Activated naive CD8-positive, alpha-beta T cell treated with anti-CD3 and anti-CD28 coated beads for 36 hours (primary cell): ENCODE data around the gene ADAMTSL3. TPM values are rescaled to one million over a fixed set of nuclear protein-coding genes. Genes with fewer than 3 reads are reported as not detected.
"Not testable (repeated sequence)": the region's sequence is repeated elsewhere in the genome, so short reads cannot be mapped to it uniquely, and the experiment has no call there.

Experiments used
- DNase-seq: peaks from one replicate; pipeline ENCODE4 v3.0.0; 2021
- H3K27ac Mint-ChIP-seq: one replicate; pipeline ENCODE4 v1.8.0; 2022; ENCODE audit warnings: mild to moderate bottlenecking, moderate library complexity, mixed read lengths
- H3K27me3 Mint-ChIP-seq: one replicate; pipeline ENCODE4 v1.8.0; 2022; ENCODE audit warnings: mild to moderate bottlenecking, mixed read lengths
- H3K36me3 Mint-ChIP-seq: one replicate; pipeline ENCODE4 v1.8.0; 2021; ENCODE audit warnings: mild to moderate bottlenecking, mixed read lengths
- H3K4me1 Mint-ChIP-seq: one replicate; pipeline ENCODE4 v1.8.0; 2021; ENCODE audit warnings: mixed read lengths
- H3K4me3 Mint-ChIP-seq: one replicate; pipeline ENCODE4 v1.8.0; 2022; ENCODE audit warnings: mild to moderate bottlenecking, moderate library complexity, mixed read lengths
- H3K9me3 Mint-ChIP-seq: one replicate; pipeline ENCODE4 v1.8.0; 2022; ENCODE audit warnings: mixed read lengths
- total RNA-seq, 2 experiments: library from RNA; stranded (reverse); gene quantifications; one replicate each; pipeline ENCODE4 v1.2.3, GENCODE V29; 2021

Gene ADAMTSL3
- total RNA-seq, 2 experiments from 2014 or later: not detected

DNA sequence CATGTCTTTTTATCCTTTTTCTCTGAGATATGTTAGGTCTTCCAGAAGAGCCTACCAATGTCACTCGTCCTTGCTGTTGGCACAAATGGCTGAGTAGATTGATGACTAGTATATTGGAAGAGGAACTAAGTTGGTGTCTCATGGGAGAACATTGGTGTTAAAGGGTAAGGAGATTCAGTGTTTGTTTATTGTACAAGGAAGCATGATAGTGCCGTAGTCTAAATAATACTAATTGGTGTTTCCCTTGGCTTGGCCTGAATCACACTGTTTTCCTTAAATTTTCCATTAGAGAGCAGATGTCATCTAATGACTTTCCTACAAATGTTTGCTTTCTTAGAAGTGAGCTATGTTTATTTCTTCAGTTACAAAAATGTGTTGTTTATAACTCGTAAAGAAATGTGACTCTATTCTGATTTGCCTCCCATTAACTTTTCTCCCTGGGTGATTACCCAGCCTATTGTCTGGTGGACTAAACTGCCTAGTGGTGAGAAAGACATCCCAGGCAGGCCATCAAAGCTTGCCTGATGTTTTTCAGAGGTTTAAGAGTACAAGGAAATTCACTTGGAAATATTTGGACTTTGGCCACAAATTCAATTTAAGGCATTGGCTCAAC, 28.7 kb downstream of the ADAMTSL3 start:
- Mint-ChIP-seq H3K36me3 (no peaks in the 10 kb centered on the region), H3K27ac (no peak overlapping the region)

DNA sequence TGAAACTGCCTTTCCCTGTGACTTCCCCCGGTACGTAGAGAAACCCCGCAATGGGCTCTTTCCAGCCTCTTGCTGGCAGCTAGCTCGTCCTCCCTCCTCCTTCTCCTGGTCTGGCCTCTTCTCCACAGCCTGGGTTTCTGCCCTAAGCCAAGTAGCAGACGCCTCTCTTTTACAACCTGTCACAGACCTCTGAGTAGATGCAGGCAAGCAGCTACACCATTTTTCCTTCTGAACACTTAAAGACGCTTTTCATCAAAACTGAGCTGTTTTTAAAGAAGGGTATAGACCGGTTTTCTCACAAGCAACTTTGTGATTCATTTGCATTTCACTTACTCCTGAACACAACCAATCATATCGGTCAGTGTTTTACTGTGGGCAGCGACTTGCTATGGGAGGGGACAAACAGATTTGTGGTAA, 32.0 kb downstream of the ADAMTSL3 start:
- peaks cover 12% of the 10 kb centered on the region for H3K27me3 Mint-ChIP-seq
- H3K4me3 Mint-ChIP-seq: no peak overlapping the region
- no peaks in the 10 kb centered on the region for H3K36me3 Mint-ChIP-seq
- peaks cover 2% of the 10 kb centered on the region for H3K9me3 Mint-ChIP-seq
- H3K27ac Mint-ChIP-seq: no peak overlapping the region
- no peak for DNase-seq
- no peaks in the 10 kb centered on the region for H3K4me1 Mint-ChIP-seq

More for the DNA sequence above, 28.7 kb downstream of the ADAMTSL3 start:
- no peak overlapping the region for H3K4me3 Mint-ChIP-seq
- peaks cover 4% of the 10 kb centered on the region for H3K9me3 Mint-ChIP-seq
- DNase-seq: no peak
- H3K4me1 Mint-ChIP-seq: no peaks in the 10 kb centered on the region
- H3K27me3 Mint-ChIP-seq: peaks cover 12% of the 10 kb centered on the region

DNA sequence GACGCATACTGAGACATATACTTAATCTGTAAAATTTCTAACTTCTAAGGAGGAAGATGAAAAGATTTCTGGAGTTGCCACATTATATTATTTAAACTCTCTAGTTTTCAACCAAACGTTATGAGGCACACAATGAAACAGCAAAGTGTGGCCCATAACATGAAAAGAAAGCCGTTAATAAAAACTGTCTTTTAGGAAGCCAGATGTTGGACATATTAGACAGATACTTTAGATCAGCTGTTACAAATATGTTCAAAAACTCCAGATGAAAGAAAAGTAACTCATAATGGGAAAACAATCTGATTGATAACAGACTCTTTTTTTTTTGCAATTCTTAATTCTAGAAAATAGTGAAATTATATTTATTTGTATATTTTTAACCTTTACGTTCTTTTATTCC, 34.3 kb downstream of the ADAMTSL3 start:
- Mint-ChIP-seq H3K27ac (no peak overlapping the region), H3K4me1 (no peaks in the 10 kb centered on the region), H3K9me3 (no peaks in the 10 kb centered on the region), H3K27me3 (peaks cover 17% of the 10 kb centered on the region), H3K4me3 (no peak overlapping the region), H3K36me3 (no peaks in the 10 kb centered on the region)
- DNase-seq: no peak

DNA sequence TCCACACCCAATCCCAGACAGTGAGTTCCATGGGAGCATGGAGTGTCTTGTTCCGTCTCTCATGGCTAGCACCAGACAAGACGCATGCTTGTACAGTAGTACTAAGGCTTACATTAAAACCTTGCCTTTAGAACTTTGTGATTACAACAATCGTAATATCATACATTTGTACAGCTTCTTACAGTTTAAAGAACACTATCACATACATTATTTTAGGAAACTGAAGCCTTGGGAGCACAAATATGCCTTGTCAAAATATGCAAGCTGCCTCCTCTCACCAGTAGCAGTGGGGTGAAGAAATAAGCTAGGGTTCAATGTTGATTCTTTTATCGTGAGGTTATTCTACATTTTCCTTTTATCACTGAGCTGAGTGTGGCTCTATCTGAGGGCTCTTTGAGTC, 36.8 kb downstream of the ADAMTSL3 start:
- DNase-seq: no peak
- Mint-ChIP-seq H3K4me3 (no peak overlapping the region), H3K36me3 (no peaks in the 10 kb centered on the region), H3K27me3 (peaks cover 13% of the 10 kb centered on the region), H3K9me3 (no peaks in the 10 kb centered on the region), H3K27ac (no peak overlapping the region), H3K4me1 (no peaks in the 10 kb centered on the region)

DNA sequence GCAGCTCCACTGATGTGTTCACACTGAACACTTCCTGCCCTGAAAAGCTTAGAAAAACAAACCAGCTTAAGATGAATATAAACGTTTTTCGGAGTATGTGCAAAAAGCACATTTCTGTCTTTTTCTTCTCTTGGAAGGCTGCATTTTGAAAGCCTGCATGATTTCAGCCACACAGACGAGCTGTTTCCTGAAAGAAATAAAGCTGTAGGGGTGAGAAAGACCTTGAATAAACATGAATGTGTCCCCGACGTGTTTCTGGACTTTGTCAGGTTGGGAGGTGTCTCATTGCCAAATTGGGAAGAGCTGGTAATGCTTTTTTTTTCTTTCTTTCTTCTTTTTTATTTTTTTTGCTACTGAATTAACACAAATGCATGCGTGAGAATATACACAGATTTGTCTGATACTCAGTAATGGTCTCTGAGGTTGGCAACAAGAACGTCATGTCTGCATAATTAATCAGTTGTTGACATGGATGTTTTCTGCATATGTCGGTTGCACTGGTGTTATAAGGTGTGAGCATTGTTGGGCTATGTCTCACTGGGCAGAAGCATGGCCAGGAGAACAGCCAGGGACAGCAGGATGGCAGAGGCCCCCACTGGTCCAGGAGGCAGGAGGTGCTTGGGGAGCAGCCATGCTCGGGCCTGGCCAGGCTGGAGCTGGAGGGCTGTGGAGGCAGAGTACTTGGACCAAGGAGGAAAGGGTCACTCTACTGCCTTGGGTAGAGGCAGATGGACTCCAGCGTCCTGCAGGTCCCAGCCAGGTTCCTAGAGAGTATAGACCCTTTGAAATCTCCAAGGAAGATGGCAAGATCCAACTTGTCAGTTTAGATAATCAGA, 39.0 kb downstream of the ADAMTSL3 start:
- Mint-ChIP-seq H3K9me3 (no peaks in the 10 kb centered on the region), H3K27me3 (peaks cover 5% of the 10 kb centered on the region), H3K4me3 (no peak overlapping the region), H3K4me1 (no peaks in the 10 kb centered on the region), H3K27ac (no peak overlapping the region), H3K36me3 (no peaks in the 10 kb centered on the region)
- DNase-seq: no peak

DNA sequence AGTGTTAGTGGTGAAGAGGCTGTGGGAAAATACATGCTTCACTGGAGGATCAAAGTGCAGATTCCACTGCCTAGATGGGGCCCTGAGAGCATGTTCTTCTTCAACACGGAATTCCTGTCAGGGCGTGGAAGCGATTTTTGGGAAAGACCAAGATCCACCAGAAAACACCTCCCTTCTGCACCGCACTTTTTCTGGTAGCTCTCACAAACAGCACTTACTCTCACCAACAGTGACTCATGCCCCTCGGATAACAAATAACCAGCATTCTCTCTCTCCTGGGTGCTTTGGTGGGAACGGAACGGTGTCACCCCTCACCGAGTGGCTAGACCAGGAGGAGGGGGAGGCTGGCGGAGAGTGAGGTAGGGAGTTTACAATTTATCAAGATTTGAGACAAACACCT, 40.1 kb downstream of the ADAMTSL3 start:
- H3K4me1 Mint-ChIP-seq: no peaks in the 10 kb centered on the region
- no peak overlapping the region for H3K4me3 Mint-ChIP-seq
- H3K27ac Mint-ChIP-seq: no peak overlapping the region

DNA sequence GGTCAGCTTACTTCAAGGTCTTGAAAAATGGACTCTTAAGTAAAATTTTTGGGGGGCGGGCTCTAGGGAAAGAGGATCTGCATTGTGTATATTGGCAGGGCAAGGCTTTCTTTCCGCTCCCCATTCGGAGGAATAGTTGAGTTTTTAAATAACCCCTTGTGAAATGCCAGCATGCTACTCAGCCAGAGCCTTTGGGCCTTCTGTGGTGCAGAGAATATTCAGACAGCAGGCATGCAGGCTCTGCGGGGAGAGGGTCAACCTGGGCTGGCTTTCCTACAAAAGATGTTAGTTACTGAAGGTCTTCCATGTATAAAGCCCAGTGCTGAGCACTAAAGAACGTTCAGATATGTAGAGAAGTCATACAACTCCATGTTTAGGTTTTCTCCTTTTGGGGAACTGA, 40.6 kb downstream of the ADAMTSL3 start:
- no peaks in the 10 kb centered on the region for H3K4me1 Mint-ChIP-seq
- H3K36me3 Mint-ChIP-seq: no peaks in the 10 kb centered on the region
- no peak for DNase-seq
- H3K27ac Mint-ChIP-seq: no peak overlapping the region
- peaks cover 5% of the 10 kb centered on the region for H3K27me3 Mint-ChIP-seq
- no peak overlapping the region for H3K4me3 Mint-ChIP-seq
- no peaks in the 10 kb centered on the region for H3K9me3 Mint-ChIP-seq

More for the DNA sequence above, 40.1 kb downstream of the ADAMTSL3 start:
- no peaks in the 10 kb centered on the region for H3K36me3 Mint-ChIP-seq
- DNase-seq: no peak
- H3K27me3 Mint-ChIP-seq: peaks cover 5% of the 10 kb centered on the region
- no peaks in the 10 kb centered on the region for H3K9me3 Mint-ChIP-seq

DNA sequence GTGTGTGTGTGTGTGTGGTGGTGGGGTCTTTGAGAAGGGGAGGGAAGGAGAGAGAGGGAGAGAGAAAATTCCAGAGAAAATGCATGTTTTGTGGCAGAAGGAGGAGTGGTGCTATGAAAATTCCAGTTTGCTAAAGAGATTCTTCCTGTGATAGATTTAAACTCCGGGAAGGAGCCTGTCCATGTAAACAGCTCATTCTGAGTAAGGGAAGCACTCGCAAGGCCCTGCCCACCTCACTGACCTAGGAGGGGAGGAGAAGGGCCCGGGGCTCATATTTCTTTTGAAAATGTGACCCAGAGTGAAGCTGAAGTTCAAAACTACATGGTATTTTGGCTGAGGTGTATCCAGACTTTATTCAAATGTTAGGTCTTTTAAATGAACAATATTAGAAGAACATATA, 41.3 kb downstream of the ADAMTSL3 start:
- H3K27me3 Mint-ChIP-seq: peaks cover 5% of the 10 kb centered on the region

DNA sequence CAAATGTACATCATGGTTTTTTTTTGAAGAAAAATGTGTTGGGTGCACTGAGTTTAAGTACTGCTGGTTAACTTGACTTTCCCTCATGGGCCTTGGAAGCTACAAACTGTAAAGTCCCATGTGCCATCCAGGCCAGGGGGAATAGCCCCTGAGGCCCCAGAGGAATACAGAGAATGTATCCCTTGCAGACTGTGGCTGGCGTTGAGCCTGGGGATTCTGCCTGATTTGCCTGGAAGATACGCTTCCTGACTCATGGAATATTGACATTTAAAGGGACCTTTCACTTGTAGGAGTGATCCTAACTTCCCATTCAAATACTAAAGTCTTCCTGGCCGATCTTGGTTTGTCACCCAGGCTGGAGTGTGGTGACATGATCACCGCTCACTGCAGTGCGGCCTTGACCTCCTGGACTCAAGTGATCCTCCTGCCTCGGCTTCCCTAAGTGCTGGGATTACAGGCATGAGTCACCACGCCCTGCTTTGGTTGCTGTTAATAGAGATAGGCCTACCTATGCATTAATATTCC, 42.0 kb downstream of the ADAMTSL3 start:
- no peaks in the 10 kb centered on the region for H3K4me1 Mint-ChIP-seq
- no peaks in the 10 kb centered on the region for H3K36me3 Mint-ChIP-seq
- H3K9me3 Mint-ChIP-seq: no peaks in the 10 kb centered on the region
- peaks cover 5% of the 10 kb centered on the region for H3K27me3 Mint-ChIP-seq
- H3K4me3 Mint-ChIP-seq: no peak overlapping the region
- H3K27ac Mint-ChIP-seq: no peak overlapping the region
- DNase-seq: no peak

More for the DNA sequence above, 41.3 kb downstream of the ADAMTSL3 start:
- Mint-ChIP-seq H3K36me3 (no peaks in the 10 kb centered on the region), H3K27ac (no peak overlapping the region), H3K4me1 (no peaks in the 10 kb centered on the region), H3K4me3 (no peak overlapping the region), H3K9me3 (no peaks in the 10 kb centered on the region)
- DNase-seq: no peak

DNA sequence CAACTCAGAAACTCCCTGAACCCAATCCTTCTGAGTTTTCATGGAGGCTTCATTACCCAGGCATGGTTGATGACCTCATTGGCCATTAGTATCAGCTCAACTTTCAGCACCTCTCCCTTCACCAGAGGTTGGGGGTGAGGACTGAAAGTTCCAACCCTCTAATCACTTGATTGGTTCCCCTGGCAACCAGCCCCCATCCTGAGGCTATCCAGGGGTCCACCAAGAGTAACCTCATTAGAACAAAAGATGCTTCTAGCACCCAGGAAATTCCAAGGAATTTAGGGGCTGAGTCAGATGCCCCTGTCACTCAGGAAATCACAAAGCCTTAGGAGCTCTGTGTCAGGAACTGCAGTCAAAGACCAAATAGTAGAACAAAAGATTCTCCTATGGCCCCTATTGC, 43.8 kb downstream of the ADAMTSL3 start:
- Mint-ChIP-seq H3K9me3 (no peaks in the 10 kb centered on the region), H3K4me1 (no peaks in the 10 kb centered on the region), H3K27ac (no peak overlapping the region), H3K4me3 (no peak overlapping the region), H3K36me3 (no peaks in the 10 kb centered on the region), H3K27me3 (peaks cover 5% of the 10 kb centered on the region)
- no peak for DNase-seq

DNA sequence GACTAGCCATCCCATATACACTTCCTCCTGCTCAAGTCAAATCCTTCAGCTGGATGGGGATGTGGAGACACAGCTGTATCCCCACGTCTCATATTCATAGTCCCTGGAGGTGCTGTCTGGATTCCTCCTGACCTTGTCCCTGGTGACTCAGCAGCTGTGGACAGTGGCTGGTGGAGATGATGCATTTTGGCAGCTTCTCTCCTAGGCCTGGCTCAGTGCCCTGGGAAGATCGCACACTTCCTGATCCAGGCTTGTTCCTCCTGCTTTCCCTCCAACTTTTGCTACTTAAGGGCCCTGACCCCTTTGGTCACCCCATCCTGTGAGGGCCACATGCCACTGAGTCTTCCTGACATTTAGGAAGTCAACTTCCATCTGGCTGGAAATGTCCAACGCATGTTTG, 44.4 kb downstream of the ADAMTSL3 start:
- H3K36me3 Mint-ChIP-seq: no peaks in the 10 kb centered on the region
- no peaks in the 10 kb centered on the region for H3K4me1 Mint-ChIP-seq
- DNase-seq: no peak
- no peak overlapping the region for H3K4me3 Mint-ChIP-seq
- H3K27ac Mint-ChIP-seq: no peak overlapping the region
- no peaks in the 10 kb centered on the region for H3K9me3 Mint-ChIP-seq
- no peaks in the 10 kb centered on the region for H3K27me3 Mint-ChIP-seq

DNA sequence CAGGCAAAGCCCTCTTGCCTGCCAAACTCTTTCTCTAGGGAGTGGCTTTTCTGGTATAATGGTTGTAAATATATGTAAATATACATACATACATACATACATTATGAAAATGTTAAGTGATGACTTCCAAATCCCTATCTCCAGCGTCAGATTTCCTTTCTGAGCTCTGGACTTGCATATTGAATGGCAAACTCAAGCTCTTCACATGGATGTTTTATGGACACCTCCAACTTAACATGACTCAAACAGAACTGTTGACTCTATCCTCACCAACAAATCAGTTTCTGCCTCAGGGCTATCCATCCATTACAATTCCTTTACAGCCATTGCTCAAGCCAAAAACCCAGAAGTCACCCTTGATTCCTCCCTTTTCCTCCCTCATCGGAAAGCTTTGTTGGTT, 45.1 kb downstream of the ADAMTSL3 start:
- Mint-ChIP-seq H3K36me3 (no peaks in the 10 kb centered on the region), H3K4me1 (no peaks in the 10 kb centered on the region), H3K27ac (no peak overlapping the region), H3K9me3 (no peaks in the 10 kb centered on the region), H3K27me3 (no peaks in the 10 kb centered on the region), H3K4me3 (no peak overlapping the region)
- no peak for DNase-seq

DNA sequence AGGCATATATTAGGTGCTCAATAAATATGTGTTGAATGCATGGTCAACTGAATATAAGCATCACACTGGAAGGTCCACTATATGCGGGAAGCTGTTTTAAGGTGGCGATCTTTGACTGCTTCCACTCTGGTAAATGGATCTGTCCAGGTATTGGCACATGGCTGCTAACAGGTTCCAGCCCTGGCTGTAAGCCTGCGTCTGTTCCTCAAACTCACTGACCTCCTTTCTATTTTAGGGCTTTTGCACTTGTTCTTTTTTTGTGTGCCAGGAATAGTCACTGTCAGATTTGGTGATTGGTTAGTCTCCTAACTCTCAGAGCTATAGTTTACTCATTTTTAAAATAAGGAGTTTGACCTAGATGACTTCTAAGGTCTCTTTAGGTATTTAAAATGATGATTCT, 46.2 kb downstream of the ADAMTSL3 start:
- Mint-ChIP-seq H3K36me3 (no peaks in the 10 kb centered on the region), H3K4me1 (no peaks in the 10 kb centered on the region), H3K4me3 (no peak overlapping the region), H3K9me3 (no peaks in the 10 kb centered on the region), H3K27ac (no peak overlapping the region), H3K27me3 (no peaks in the 10 kb centered on the region)
- no peak for DNase-seq

DNA sequence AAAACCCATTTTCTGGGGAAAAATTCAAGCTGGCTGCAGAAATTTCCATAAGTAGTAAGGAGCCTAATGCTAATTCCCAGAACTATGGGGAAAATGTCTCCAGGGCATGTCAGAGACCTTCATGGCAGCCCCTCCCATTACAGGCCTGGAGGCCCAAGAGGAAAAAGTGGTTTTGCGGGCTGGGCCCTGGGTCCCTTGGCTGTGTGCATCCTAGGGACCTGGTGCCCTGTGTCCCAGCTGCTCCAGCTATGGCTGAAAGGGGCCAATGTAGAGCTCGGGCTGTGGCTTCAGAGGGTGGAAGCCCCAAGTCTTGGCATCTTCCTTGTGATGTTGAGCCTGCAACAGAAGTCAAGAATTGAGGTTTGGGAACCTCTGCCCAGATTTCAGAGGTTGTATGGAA, 48.4 kb downstream of the ADAMTSL3 start:
- not testable (repeated sequence) for H3K4me3 Mint-ChIP-seq, H3K4me1 Mint-ChIP-seq, H3K27ac Mint-ChIP-seq, DNase-seq, H3K36me3 Mint-ChIP-seq, H3K27me3 Mint-ChIP-seq, H3K9me3 Mint-ChIP-seq

DNA sequence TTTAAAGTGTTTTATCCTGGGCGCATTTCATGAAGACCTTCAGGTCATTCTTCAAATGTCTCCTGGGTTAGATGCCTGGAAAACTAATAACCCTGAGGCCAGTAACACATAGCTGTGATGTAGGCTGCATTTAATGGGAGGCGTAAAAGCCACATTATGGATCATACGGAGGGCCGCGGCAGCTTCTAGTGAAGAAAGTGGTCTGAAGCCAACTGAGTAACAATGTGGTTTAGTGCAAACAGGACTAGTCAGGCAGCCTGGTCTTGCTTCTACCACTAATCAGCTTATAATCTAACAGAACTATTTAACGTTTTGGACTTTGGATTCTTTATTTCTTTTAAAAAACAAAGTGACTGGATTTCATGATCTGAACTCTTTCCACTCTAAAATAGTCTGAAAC, 54.4 kb downstream of the ADAMTSL3 start:
- DNase-seq: no peak
- Mint-ChIP-seq H3K9me3 (no peaks in the 10 kb centered on the region), H3K4me3 (no peak overlapping the region), H3K4me1 (no peaks in the 10 kb centered on the region), H3K27ac (no peak overlapping the region), H3K27me3 (peaks cover 10% of the 10 kb centered on the region), H3K36me3 (no peaks in the 10 kb centered on the region)

DNA sequence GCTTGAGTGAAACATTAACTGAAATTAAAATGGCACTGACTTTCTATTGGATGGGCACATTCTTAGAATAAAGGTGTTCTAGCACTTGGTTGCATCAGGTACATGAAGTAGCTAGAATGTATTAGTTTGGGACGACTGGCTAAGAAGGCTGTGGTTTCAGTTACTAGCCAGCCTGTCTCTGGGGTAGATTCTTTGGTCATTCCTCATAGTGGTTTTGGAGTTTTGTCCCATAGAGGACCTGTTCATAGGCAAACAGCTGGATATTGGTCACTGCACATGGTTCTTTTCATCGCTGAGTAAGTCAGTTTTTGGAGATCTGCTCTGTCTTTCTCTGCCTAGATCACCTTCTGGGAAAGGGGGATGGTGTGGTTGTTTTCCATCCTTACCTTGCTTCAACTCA, 55.3 kb downstream of the ADAMTSL3 start:
- H3K27me3 Mint-ChIP-seq: peaks cover 10% of the 10 kb centered on the region
- H3K27ac Mint-ChIP-seq: no peak overlapping the region
- no peak for DNase-seq
- no peaks in the 10 kb centered on the region for H3K9me3 Mint-ChIP-seq
- no peaks in the 10 kb centered on the region for H3K36me3 Mint-ChIP-seq
- H3K4me1 Mint-ChIP-seq: no peaks in the 10 kb centered on the region
- no peak overlapping the region for H3K4me3 Mint-ChIP-seq
